GM21619 (cell line): ENCODE data around the gene ASTN2.

Experiments used
- ATAC-seq: cut with Tn5 transposase; IDR thresholded peaks from one replicate; pipeline ENCODE4 v1.9.1; 2021; ENCODE audit not compliant: unreplicated experiment

Gene ASTN2

DNA sequence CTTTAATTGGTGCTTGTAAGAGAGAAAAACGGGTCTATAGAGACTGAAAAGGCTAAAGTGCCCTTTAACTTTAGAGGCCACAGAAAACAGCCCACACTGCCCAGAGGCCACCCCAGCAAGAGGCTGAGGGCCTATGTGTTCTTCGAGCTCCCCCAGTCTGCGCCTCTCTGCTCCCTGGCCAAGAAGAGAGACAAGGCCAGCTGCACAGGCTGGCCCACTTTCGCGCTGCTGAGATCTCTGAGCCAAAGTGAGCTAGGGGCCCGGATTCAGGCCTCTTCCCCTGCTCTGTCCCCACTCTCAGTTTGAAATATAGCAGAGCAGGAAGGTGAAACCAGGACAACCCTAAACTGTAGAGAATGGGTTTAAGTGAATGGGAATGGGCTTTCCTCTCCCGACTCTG, 859.7 kb downstream of the ASTN2 start:
- no peak for ATAC-seq

- ATAC-seq = no peak
These were observed 864.0 kb downstream of the ASTN2 start for GRCh38 chr9:116550696-116551436.

GRCh38 chr9:116549786-116550660, 864.8 kb downstream of the ASTN2 start:
- ATAC-seq = no peak

GRCh38 chr9:116549061-116549664, 865.7 kb downstream of the ASTN2 start:
- ATAC-seq = no peak

- ATAC-seq = no peak
These were observed 867.0 kb downstream of the ASTN2 start for GRCh38 chr9:116547729-116548426.

GRCh38 chr9:116546711-116547581, 867.9 kb downstream of the ASTN2 start:
- ATAC-seq = no peak

GRCh38 chr9:116544896-116545295, 870.0 kb downstream of the ASTN2 start:
- ATAC-seq = no peak

DNA sequence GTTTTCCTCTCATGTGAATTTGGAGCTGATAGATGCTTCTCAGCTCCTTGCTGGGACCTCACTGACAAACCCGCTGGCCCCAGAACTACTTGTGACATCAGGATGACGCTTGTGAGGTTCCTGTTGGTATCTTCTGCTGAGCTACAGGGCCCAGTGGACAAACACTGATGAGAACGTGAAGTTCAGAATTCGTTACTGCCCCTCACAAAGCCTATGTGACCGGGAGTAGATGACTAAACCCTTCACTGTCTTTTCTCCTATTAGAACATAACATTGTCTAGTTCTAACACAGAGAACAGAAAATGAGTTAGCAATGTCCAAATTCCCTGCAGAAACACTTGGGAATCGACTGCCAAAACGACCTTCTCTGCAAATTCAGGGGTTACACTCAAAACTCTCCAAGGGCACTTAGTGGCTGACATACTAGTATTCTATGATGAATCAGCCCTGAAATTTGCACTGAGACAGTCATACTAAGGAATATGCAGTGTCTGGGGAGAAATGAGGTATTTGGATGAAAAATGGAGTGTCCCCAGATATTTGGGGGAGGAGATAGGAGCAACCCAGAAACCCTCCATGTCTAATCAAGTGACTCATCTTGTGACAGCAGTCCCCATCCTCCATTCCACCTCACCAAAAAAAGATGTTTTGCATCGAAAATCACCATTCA, 871.0 kb downstream of the ASTN2 start:
- ATAC-seq = no peak

- ATAC-seq = no peak
These were observed 873.5 kb downstream of the ASTN2 start for GRCh38 chr9:116541402-116541801.

DNA sequence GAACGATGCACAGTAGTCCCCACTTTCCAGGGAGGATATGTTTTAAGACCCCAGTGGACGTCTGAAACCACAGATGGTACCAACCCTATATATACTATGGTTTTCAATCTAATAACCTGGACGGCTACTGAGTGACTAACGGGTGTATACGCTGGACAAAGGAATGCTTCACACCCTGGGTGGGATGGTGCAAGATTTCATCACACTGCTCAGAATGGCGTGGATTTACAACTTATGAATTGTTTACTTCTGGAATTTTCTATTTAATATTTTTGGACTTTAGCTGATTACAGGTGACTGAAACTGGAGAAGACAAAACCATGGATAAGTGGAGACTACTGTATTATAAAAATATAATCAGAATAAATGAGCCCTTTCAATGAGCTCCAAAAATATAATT, 875.3 kb downstream of the ASTN2 start:
- ATAC-seq = no peak

DNA sequence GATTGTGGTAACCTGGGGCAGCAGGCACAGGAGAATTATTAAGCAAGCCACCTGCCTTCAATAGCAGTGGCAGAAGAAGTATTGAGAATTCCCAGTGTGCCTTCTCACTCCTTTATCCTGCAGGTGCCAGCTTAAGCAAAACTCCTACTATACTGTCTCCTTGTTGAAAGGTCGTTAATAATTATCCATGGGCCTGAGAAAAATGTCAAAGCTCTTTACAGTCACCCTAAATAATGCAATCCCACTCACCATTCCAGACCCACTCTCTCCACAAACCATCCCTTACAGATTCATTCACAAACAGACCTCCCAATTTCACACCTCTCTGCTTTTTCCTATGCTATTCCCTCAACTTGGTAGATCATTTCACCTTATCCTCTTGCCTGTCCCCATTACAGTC, 889.2 kb downstream of the ASTN2 start:
- no peak for ATAC-seq

- no peak for ATAC-seq
These were observed 889.9 kb downstream of the ASTN2 start for GRCh38 chr9:116524778-116525470.

- ATAC-seq = no peak
These were observed 894.6 kb downstream of the ASTN2 start for GRCh38 chr9:116520218-116520617.

DNA sequence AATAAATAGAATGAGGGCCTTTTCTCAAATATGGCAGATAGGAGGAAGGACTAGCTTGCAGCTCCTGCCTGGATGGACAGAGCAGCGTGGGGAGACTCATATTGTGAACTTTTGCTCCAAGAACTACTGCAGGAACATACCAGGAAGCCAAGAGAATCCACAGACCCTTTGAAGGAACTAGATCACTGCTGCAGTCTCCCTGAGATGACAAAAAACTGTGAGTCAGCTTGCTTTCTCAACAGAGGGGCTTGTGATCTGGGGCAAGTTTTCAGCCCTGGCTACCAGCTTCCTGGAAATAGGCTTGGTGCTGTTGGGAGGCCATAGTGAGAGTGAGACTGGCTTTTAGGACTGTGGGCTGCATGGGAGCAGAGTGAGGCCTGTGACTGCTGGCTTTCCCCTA, 898.4 kb downstream of the ASTN2 start:
- ATAC-seq = no peak

- ATAC-seq = no peak
These were observed 899.3 kb downstream of the ASTN2 start for GRCh38 chr9:116515541-116515940.

- ATAC-seq = no peak
These were observed 908.2 kb downstream of the ASTN2 start for GRCh38 chr9:116506685-116507084.

- peak; percentile 97 for ATAC-seq
These were observed 909.9 kb downstream of the ASTN2 start for GRCh38 chr9:116504893-116505480.

GRCh38 chr9:116504081-116504480, 910.8 kb downstream of the ASTN2 start:
- ATAC-seq = no peak

DNA sequence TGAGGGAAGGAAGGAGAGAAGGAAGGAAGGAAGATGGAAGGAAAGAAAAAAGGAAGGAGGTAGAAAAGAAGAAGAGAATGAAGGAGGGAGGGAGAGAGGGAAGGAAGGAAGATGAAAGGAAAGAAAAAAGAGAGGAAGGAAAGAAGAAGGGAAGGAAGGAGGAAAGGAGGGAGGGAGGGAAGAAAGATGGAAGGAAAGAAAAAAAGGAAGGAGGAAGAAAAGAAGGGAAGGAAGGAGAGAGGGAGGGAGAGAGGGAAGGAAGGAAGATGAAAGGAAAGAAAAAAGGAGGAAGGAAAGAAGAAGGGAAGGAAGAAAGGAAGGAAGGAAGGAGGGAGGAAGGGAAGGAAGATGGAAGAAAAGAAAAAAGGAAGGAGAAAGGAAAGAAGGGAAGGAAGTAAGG, 912.1 kb downstream of the ASTN2 start:
- ATAC-seq = no peak
